Diencephalon (tissue), 1 donor: Measurements from ENCODE around the gene CRYAB. TPM values are rescaled to one million over a fixed set of nuclear protein-coding genes. Genes with fewer than 3 reads are reported as not detected.

Experiments used
- small RNA-seq: library from RNA; depleted of rRNA; stranded (forward); fragments of <200 nt; gene quantifications from one replicate; pipeline ENCODE3, GENCODE V24; 2014
- total RNA-seq: library from RNA; depleted of rRNA; stranded (reverse); fragments of >200 nt; gene quantifications from one replicate; pipeline ENCODE4 v1.2.3, GENCODE V29; 2014

Gene CRYAB
- total RNA-seq: 8.5 TPM

GRCh38 chr11:111911563-111912401 is at the start of gene CRYAB:
TSS of gene CRYAB (minus strand) at chr11:111911770. CDS start at chr11:111911724, 46 bp downstream.

GRCh38 chr11:111918390-111919256 is 7.1 kb upstream of the CRYAB start, which contains the start of gene C11orf52:
TSS of gene C11orf52 (plus strand) at chr11:111918913. CDS start at chr11:111918973, 60 bp downstream.

GRCh38 chr11:111912535-111912934 is 965 bp upstream of the CRYAB start, which contains the start of gene HSPB2:
TSS of gene HSPB2 (plus strand) at chr11:111912734. CDS start at chr11:111912830, 96 bp downstream.

DNA sequence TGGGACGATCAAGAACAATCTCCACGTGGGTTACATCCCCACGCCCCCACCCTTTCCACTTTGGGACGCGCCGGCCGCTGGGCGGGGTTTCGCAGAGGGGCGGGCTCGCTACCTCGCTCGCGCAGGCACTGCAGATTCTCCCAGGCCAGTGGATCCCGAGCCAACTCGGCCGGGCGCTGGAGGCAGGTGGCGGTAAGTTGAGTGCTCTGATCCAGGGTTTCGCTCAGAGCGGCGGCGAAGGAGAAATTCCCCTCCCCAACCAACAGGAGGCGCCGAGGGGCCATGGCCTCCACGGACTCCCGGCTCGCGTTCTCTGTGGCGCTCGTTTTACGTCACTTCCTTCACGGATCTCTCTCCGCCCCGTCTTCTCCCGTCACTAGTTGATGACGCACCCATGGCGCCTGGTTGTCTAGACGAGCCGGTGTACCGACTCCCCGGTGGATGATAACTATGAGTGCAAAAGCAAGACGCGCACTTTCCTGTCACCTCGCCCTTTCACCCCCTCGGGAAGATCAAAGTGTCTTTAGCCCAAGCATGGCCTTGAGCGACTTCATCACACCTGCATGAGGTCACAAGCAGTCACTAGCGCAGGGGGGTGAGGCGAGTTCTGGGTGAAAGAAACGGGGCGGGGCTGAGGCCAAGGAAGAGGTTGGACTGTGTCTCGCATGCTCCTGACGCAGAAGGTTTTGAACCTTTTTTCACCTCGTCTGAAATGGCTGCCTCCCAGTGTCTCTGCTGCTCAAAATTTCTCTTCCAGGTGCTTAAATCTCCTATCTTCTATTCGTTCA is 32.5 kb downstream of the CRYAB start, which contains the start of the genes CFAP68 and FDXACB1:
CFAP68 (plus strand) TSS at position 693 of the 788 bp plus-strand sequence; CDS start at position 713, 20 bp downstream.
FDXACB1 (minus strand) TSS at position 317 of the 788 bp plus-strand sequence; CDS start at position 284, 33 bp downstream.

GRCh38 chr11:111870886-111871692 is 40.5 kb downstream of the CRYAB start, which contains the start of gene ALG9:
TSS of gene ALG9 (minus strand) at chr11:111871581. CDS start at chr11:111871482, 99 bp downstream.

Small RNAs within 50 kb of the gene (small RNA-seq; reads per million reads assigned to genes)
- gene C11orf52 (not detected), gene GNG5P3 (not detected), gene RNA5SP351 (not detected), gene RPL37AP8 (0.08 reads per million)

Other genes starting within 250 kb of the CRYAB start
- gene PPP2R1B, start 145.4 kb downstream of the CRYAB start, total RNA-seq: 16.1 TPM
- 70.8 TPM for gene ALG9, start 40.2 kb downstream of the CRYAB start, total RNA-seq
- 7.2 TPM for gene FDXACB1, start 32.6 kb downstream of the CRYAB start, total RNA-seq
- 19.6 TPM for gene CFAP68, start 32.2 kb downstream of the CRYAB start, total RNA-seq
- gene HSPB2, start 964 bp upstream of the CRYAB start, total RNA-seq: 0.92 TPM
- gene C11orf52, start 7.1 kb upstream of the CRYAB start, total RNA-seq: 0.69 TPM
- 91.6 TPM for gene DIXDC1, start 25.6 kb upstream of the CRYAB start, total RNA-seq
- gene DLAT, start 113.6 kb upstream of the CRYAB start, total RNA-seq: 67.1 TPM
- 7.2 TPM for gene PIH1D2, start 162.2 kb upstream of the CRYAB start, total RNA-seq
- 39.0 TPM for gene NKAPD1, start 162.5 kb upstream of the CRYAB start, total RNA-seq
- 55.1 TPM for gene TIMM8B, start 175.0 kb upstream of the CRYAB start, total RNA-seq
- 62.5 TPM for gene SDHD, start 175.1 kb upstream of the CRYAB start, total RNA-seq